DND-41 (cell line): Measurements from ENCODE around the gene LNX1.

Source experiments
- EZH2 ChIP-seq: IDR thresholded peaks from 3 replicates; pipeline ENCODE4 v1.6.1; 2012; ENCODE audit warnings: borderline replicate concordance, low read depth, mild to moderate bottlenecking, moderate library complexity, low read length, inconsistent platforms; ENCODE audit not compliant: severe bottlenecking
- TF ChIP-seq, protein P1 (sequence below): IDR thresholded peaks from 2 replicates; pipeline ENCODE4 v1.5.1; 2012; ENCODE audit warnings: borderline replicate concordance, low read length, moderate library complexity, mild to moderate bottlenecking; ENCODE audit not compliant: poor library complexity, severe bottlenecking; ENCODE audit errors: extremely low read depth

DNA sequence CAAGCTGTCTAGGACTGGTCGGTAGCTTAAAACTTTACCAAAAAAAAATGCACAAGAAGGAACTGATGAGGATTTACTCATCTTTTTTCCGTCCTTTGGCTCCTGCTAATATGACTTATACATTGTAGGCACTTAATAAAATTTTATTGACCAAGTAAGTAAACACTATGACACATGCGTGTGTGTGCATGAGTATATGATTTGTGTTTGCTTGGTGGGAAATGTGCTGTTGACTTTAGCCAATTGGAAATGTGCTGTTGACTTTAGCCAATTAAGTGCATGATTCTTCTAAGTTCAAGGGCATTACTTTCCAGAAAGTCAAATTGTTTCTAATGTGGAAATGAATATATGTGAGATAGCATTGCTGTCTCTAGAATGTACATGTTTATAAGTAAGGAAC is 135.5 kb downstream of the LNX1 start:
- TF ChIP-seq, protein P1, sequence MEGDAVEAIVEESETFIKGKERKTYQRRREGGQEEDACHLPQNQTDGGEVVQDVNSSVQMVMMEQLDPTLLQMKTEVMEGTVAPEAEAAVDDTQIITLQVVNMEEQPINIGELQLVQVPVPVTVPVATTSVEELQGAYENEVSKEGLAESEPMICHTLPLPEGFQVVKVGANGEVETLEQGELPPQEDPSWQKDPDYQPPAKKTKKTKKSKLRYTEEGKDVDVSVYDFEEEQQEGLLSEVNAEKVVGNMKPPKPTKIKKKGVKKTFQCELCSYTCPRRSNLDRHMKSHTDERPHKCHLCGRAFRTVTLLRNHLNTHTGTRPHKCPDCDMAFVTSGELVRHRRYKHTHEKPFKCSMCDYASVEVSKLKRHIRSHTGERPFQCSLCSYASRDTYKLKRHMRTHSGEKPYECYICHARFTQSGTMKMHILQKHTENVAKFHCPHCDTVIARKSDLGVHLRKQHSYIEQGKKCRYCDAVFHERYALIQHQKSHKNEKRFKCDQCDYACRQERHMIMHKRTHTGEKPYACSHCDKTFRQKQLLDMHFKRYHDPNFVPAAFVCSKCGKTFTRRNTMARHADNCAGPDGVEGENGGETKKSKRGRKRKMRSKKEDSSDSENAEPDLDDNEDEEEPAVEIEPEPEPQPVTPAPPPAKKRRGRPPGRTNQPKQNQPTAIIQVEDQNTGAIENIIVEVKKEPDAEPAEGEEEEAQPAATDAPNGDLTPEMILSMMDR = no peak
- TF ChIP-seq EZH2 = no peak
